ENCODE measurements around the gene EFTUD2.
"Not testable (repeated sequence)": the region's sequence is repeated elsewhere in the genome, so short reads cannot be mapped to it uniquely, and the experiment has no call there.

The EFTUD2 gene

GRCh38 chr17:44848961-44849489, 50.2 kb downstream of the EFTUD2 start:
- DNase-seq (ENCODE audit: low read depth, low spot score): no peak

- no peak for DNase-seq (ENCODE audit: low read depth, low spot score)
Measured at GRCh38 chr17:44848257-44848795, 50.9 kb downstream of the EFTUD2 start.

GRCh38 chr17:44847586-44847985, 51.7 kb downstream of the EFTUD2 start, which contains the start of gene HIGD1B:
Gene HIGD1B (plus strand): TSS chr17:44847883. CDS start chr17:44848153, 270 bp downstream.
- DNase-seq (ENCODE audit: low read depth, low spot score): no peak

GRCh38 chr17:44846206-44846605, 53.0 kb downstream of the EFTUD2 start:
- DNase-seq (ENCODE audit: low read depth, low spot score): no peak

GRCh38 chr17:44844390-44844830, 54.8 kb downstream of the EFTUD2 start:
- peak; percentile 25 for DNase-seq (ENCODE audit: low read depth, low spot score)

GRCh38 chr17:44842748-44843147, 56.5 kb downstream of the EFTUD2 start:
- DNase-seq (ENCODE audit: low read depth, low spot score): no peak

- DNase-seq (ENCODE audit: low read depth, low spot score): peak; percentile 33
Measured at GRCh38 chr17:44840936-44841335, 58.3 kb downstream of the EFTUD2 start.

GRCh38 chr17:44840274-44840673, 59.0 kb downstream of the EFTUD2 start:
- DNase-seq (ENCODE audit: low read depth, low spot score): no peak

- no peak for DNase-seq (ENCODE audit: low read depth, low spot score)
Measured at GRCh38 chr17:44837196-44837595, 62.0 kb downstream of the EFTUD2 start.

GRCh38 chr17:44832805-44833204, 66.4 kb downstream of the EFTUD2 start:
- no peak for DNase-seq (ENCODE audit: low read depth, low spot score)

- no peak for DNase-seq (ENCODE audit: low read depth, low spot score)
Measured at GRCh38 chr17:44831371-44831770, 67.9 kb downstream of the EFTUD2 start.

- DNase-seq (ENCODE audit: low read depth, low spot score): peak; percentile 61
Measured at GRCh38 chr17:44830359-44831288, 68.6 kb downstream of the EFTUD2 start.

- DNase-seq (ENCODE audit: low read depth, low spot score): peak; percentile 75
Measured at GRCh38 chr17:44829523-44830358, 69.5 kb downstream of the EFTUD2 start, which contains the start of gene GJC1. Gene GJC1 (minus strand): TSS chr17:44830287. CDS start chr17:44805817, 24,470 bp downstream.

GRCh38 chr17:44828919-44829522, 70.2 kb downstream of the EFTUD2 start:
- no peak for DNase-seq (ENCODE audit: low read depth, low spot score)

- no peak for DNase-seq (ENCODE audit: low read depth, low spot score)
Measured at GRCh38 chr17:44827863-44828262, 71.4 kb downstream of the EFTUD2 start.

- DNase-seq (ENCODE audit: low read depth, low spot score): no peak
Measured at GRCh38 chr17:44826123-44826790, 73.0 kb downstream of the EFTUD2 start.

- DNase-seq (ENCODE audit: low read depth, low spot score): not testable (repeated sequence)
Measured at GRCh38 chr17:44825236-44825635, 74.0 kb downstream of the EFTUD2 start.

- DNase-seq (ENCODE audit: low read depth, low spot score): peak; percentile 91
Measured at GRCh38 chr17:44820631-44821212, 78.5 kb downstream of the EFTUD2 start.

GRCh38 chr17:44818508-44818907, 80.7 kb downstream of the EFTUD2 start:
- DNase-seq (ENCODE audit: low read depth, low spot score): not testable (repeated sequence)

GRCh38 chr17:44812263-44812662, 87.0 kb downstream of the EFTUD2 start:
- DNase-seq (ENCODE audit: low read depth, low spot score): no peak

Data from astrocyte of the hippocampus (primary cell).